Measurements from ENCODE around the gene FIGNL2.

The FIGNL2 gene

DNA sequence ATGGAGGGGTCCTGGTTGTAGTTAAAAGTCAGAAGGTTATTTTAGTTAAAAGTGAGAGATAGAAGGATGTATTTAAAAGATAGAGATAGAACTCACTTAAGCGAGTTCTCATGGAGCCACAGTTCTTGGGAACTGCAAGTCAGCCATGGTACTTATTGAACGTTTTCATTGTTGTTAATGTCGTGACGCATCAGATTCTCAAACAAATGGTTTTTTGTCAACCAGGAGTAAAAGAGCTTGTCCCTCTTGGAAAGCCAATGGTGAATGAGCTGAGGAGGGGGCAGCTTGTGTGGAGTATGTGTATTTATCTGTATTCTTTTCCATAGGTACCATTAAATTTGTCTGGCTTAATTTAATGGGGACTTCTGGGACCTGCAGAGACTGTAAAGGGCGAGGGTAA lies 68.6 kb downstream of the FIGNL2 start:
- Mint-ChIP-seq H3K4me3 (no peak overlapping the region), H3K36me3 (ENCODE audit: low read depth) (no peaks in the 10 kb centered on the region), H3K27ac (no peak overlapping the region), H3K27me3 (peaks cover 3% of the 10 kb centered on the region), H3K4me1 (ENCODE audit: low read depth) (peaks cover 3% of the 10 kb centered on the region), H3K9me3 (no peaks in the 10 kb centered on the region)
- no peak for DNase-seq

- H3K9me3 Mint-ChIP-seq, result no peaks in the 10 kb centered on the region
- H3K27me3 Mint-ChIP-seq, result peaks cover 3% of the 10 kb centered on the region
- no peaks in the 10 kb centered on the region for H3K4me1 Mint-ChIP-seq (ENCODE audit: low read depth)
- no peak overlapping the region for H3K27ac Mint-ChIP-seq
- no peaks in the 10 kb centered on the region for H3K36me3 Mint-ChIP-seq (ENCODE audit: low read depth)
- H3K4me3 Mint-ChIP-seq, result no peak overlapping the region
- DNase-seq, result no peak
Observed at GRCh38 chr12:51777973-51778372, 70.5 kb downstream of the FIGNL2 start.

GRCh38 chr12:51777457-51777856 lies 71.1 kb downstream of the FIGNL2 start:
- H3K4me1 Mint-ChIP-seq (ENCODE audit: low read depth), result no peaks in the 10 kb centered on the region
- no peaks in the 10 kb centered on the region for H3K9me3 Mint-ChIP-seq
- H3K27me3 Mint-ChIP-seq, result peaks cover 3% of the 10 kb centered on the region
- no peaks in the 10 kb centered on the region for H3K36me3 Mint-ChIP-seq (ENCODE audit: low read depth)
- no peak for DNase-seq
- H3K27ac Mint-ChIP-seq, result no peak overlapping the region
- no peak overlapping the region for H3K4me3 Mint-ChIP-seq

DNA sequence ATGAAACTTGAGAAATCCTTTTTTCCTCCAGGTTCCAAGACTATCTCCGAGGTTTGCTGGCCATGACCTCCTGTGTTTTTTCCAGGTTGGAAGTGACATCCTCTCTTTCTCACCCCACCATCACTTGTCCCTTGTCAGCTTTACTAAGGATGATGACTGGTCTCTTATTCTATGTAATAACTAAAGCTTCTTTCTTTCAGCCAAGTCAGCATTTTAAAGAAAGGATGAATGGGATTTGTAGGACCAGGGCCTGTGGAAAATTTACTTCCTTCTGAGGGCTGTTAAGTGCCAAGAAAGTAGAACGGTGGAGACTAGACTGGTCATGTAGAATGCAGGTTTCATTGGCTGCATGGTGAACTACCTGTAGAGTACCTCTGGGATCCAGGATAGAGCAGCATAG lies 73.6 kb downstream of the FIGNL2 start:
- no peak for DNase-seq
- Mint-ChIP-seq H3K27me3 (no peaks in the 10 kb centered on the region), H3K4me3 (no peak overlapping the region), H3K9me3 (no peaks in the 10 kb centered on the region), H3K4me1 (ENCODE audit: low read depth) (no peaks in the 10 kb centered on the region), H3K27ac (no peak overlapping the region), H3K36me3 (ENCODE audit: low read depth) (no peaks in the 10 kb centered on the region)

GRCh38 chr12:51773145-51773869 lies 75.2 kb downstream of the FIGNL2 start:
- no peak overlapping the region for H3K4me3 Mint-ChIP-seq
- no peak for DNase-seq
- H3K27me3 Mint-ChIP-seq, result no peaks in the 10 kb centered on the region
- H3K4me1 Mint-ChIP-seq (ENCODE audit: low read depth), result no peaks in the 10 kb centered on the region
- H3K36me3 Mint-ChIP-seq (ENCODE audit: low read depth), result no peaks in the 10 kb centered on the region
- no peak overlapping the region for H3K27ac Mint-ChIP-seq
- no peaks in the 10 kb centered on the region for H3K9me3 Mint-ChIP-seq

GRCh38 chr12:51771008-51771407 lies 77.5 kb downstream of the FIGNL2 start:
- DNase-seq, result no peak
- H3K4me3 Mint-ChIP-seq, result no peak overlapping the region
- no peaks in the 10 kb centered on the region for H3K9me3 Mint-ChIP-seq
- no peaks in the 10 kb centered on the region for H3K36me3 Mint-ChIP-seq (ENCODE audit: low read depth)
- H3K4me1 Mint-ChIP-seq (ENCODE audit: low read depth), result no peaks in the 10 kb centered on the region
- H3K27ac Mint-ChIP-seq, result no peak overlapping the region
- H3K27me3 Mint-ChIP-seq, result no peaks in the 10 kb centered on the region

All from activated T-cell treated with anti-CD3 and anti-CD28 coated beads, Interleukin-2, amount 50 U/mL, for 24 hours (primary cell).